ENCODE data around the gene PIP4K2A. TPM values are rescaled to one million over a fixed set of nuclear protein-coding genes. Genes with fewer than 3 reads are reported as not detected.

Gene PIP4K2A
- total and polyA plus RNA-seq, 12 donors: 12.3 to 70.6 (median 28.5) TPM

- Histone ChIP-seq H3K4me1 (replicated peaks in 1 of 2) (peaks cover 10 to 25% of the 10 kb centered on the region in 2 donors), H3K27ac (peak overlapping the region in 3 of 5 donors; percentile 16 to 42 (median 23)), H3K9me3 (replicated peaks in 1 of 3) (no peaks in the 10 kb centered on the region), H3K4me3 (no peak overlapping the region), H3K36me3 (replicated peaks in 1 of 2) (no peaks in the 10 kb centered on the region), H3K27me3 (no peaks in the 10 kb centered on the region)
- DNase-seq: peak in 6 of 7 donors; percentile 23 to 67 (median 33)
- intact Hi-C loops (cut with DNase I): no loop called here
- WGBS, 4 donors: 49 to 79% (median 62%) methylated on average over 3 of the region's 3 CpGs
- TF ChIP-seq CTCF (IDR thresholded peaks at IDR 0.05): no peak
- TF ChIP-seq POLR2A (IDR thresholded peaks at IDR 0.05): no peak
Observed at GRCh38 chr10:22598478-22598877, 115.9 kb downstream of the PIP4K2A start.

- intact Hi-C loops (cut with DNase I): no loop called here
- Histone ChIP-seq H3K27ac (peak overlapping the region in 1 of 5 donors; percentile 42), H3K4me3 (no peak overlapping the region), H3K36me3 (replicated peaks in 1 of 2) (no peaks in the 10 kb centered on the region), H3K27me3 (no peaks in the 10 kb centered on the region), H3K9me3 (replicated peaks in 1 of 3) (no peaks in the 10 kb centered on the region), H3K4me1 (replicated peaks in 1 of 2) (peaks cover 10 to 25% of the 10 kb centered on the region in 2 donors)
- no peak for TF ChIP-seq CTCF (IDR thresholded peaks at IDR 0.05)
- no peak for TF ChIP-seq POLR2A (IDR thresholded peaks at IDR 0.05)
- no peak for DNase-seq
- 66 to 78% (median 73%) methylated on average over 5 of the region's 5 CpGs for WGBS, 4 donors
Observed at GRCh38 chr10:22597138-22597537, 117.2 kb downstream of the PIP4K2A start.

GRCh38 chr10:22593636-22594198 lies 120.7 kb downstream of the PIP4K2A start:
- H3K4me3 ChIP-seq: no peak overlapping the region
- peaks cover 2 to 14% of the 10 kb centered on the region in 2 donors for H3K4me1 ChIP-seq (replicated peaks in 1 of 2)
- no peak overlapping the region for H3K27ac ChIP-seq
- no peaks in the 10 kb centered on the region for H3K9me3 ChIP-seq (replicated peaks in 1 of 3)
- H3K27me3 ChIP-seq: no peaks in the 10 kb centered on the region
- peaks cover 0 to 18% of the 10 kb centered on the region in 2 donors for H3K36me3 ChIP-seq (replicated peaks in 1 of 2)
- TF ChIP-seq CTCF (IDR thresholded peaks at IDR 0.05) (no peak), POLR2A (IDR thresholded peaks at IDR 0.05) (no peak)
- 87 to 92% (median 91%) methylated on average over 3 of the region's 3 CpGs for WGBS, 4 donors
- no peak for DNase-seq
- intact Hi-C loops (cut with DNase I): no loop called here

- no peaks in the 10 kb centered on the region for H3K27me3 ChIP-seq
- no peak overlapping the region for H3K27ac ChIP-seq
- DNase-seq: no peak
- peaks cover 0 to 7% of the 10 kb centered on the region in 2 donors for H3K4me1 ChIP-seq (replicated peaks in 1 of 2)
- TF ChIP-seq POLR2A (IDR thresholded peaks at IDR 0.05): no peak
- no peak for TF ChIP-seq CTCF (IDR thresholded peaks at IDR 0.05)
- H3K36me3 ChIP-seq (replicated peaks in 1 of 2): peaks cover 0 to 18% of the 10 kb centered on the region in 2 donors
- H3K9me3 ChIP-seq (replicated peaks in 1 of 3): no peaks in the 10 kb centered on the region
- no peak overlapping the region for H3K4me3 ChIP-seq
- intact Hi-C loops (cut with DNase I): no loop called here
- WGBS, 4 donors: 87 to 98% (median 95%) methylated on average over 3 of the region's 3 CpGs
Observed at GRCh38 chr10:22593026-22593425, 121.4 kb downstream of the PIP4K2A start.
